GM23338 (cell line): Measurements from ENCODE around the gene PLPPR3.

Experiments used
- CREB1 ChIP-seq: fragments of 250-450 bp; sonication (Bioruptor Pico); IDR thresholded peaks from 2 replicates; pipeline ENCODE4 v1.5.0; 2020; ENCODE audit warnings: low read depth, mild to moderate bottlenecking, moderate library complexity
- CTCF ChIP-seq, 2 experiments: fragments of 200-600 bp in 1 of 2; sonication (generic) in 1 of 2; conservative IDR thresholded peaks; 2 replicates each; pipeline versions ENCODE4 v1.5.1 to v1.6.1; 2016 to 2017; ENCODE audit warnings: antibody characterized with exemption in 2 of 2, low read depth in 2 of 2, mild to moderate bottlenecking in 2 of 2, moderate library complexity in 1 of 2
- ETS1 ChIP-seq: IDR thresholded peaks from 2 replicates; pipeline ENCODE4 v1.6.1; 2016; ENCODE audit warnings: antibody characterized with exemption
- EZH2 ChIP-seq: fragments of 200-600 bp; sonication (generic); IDR thresholded peaks from one replicate; pipeline ENCODE4 v1.8.0; 2017; ENCODE audit warnings: antibody characterized with exemption, mild to moderate bottlenecking, low read depth; ENCODE audit not compliant: unreplicated experiment
- EZH2phosphoT487 ChIP-seq: fragments of 200-600 bp; sonication (generic); IDR thresholded peaks from one replicate; pipeline ENCODE4 v1.8.1; 2018; ENCODE audit warnings: antibody characterized with exemption; ENCODE audit not compliant: unreplicated experiment
- JUNB ChIP-seq: IDR thresholded peaks from one replicate; pipeline ENCODE4 v1.6.1; 2016; ENCODE audit warnings: antibody characterized with exemption; ENCODE audit not compliant: unreplicated experiment
- POLR2AphosphoS5 ChIP-seq: IDR thresholded peaks from 2 replicates; pipeline ENCODE4 v1.6.1; 2016; ENCODE audit warnings: antibody characterized with exemption, low read depth
- REST ChIP-seq: IDR thresholded peaks from one replicate; pipeline ENCODE4 v1.6.1; 2018; ENCODE audit warnings: antibody characterized with exemption; ENCODE audit not compliant: unreplicated experiment
- STAT1 ChIP-seq: IDR thresholded peaks from one replicate; pipeline ENCODE4 v1.6.1; 2016; ENCODE audit warnings: antibody characterized with exemption; ENCODE audit not compliant: unreplicated experiment
- ZNF331 ChIP-seq: fragments of 250-450 bp; sonication (Bioruptor Pico); IDR thresholded peaks from 2 replicates; pipeline ENCODE4 v1.5.0; 2020; ENCODE audit warnings: low read depth, mild to moderate bottlenecking, moderate library complexity
- ZNF462 ChIP-seq: fragments of 250-450 bp; sonication (Bioruptor Pico); IDR thresholded peaks from 2 replicates; pipeline ENCODE4 v1.5.0; 2020; ENCODE audit warnings: mild to moderate bottlenecking, moderate library complexity

GRCh38 chr19:827710-828321 is 6.1 kb upstream of the PLPPR3 start, which contains the start of gene AZU1:
- TF ChIP-seq CTCF (conservative IDR thresholded peaks at IDR 0.05; ENCODE audit: low read depth in 2 of 2), result no peak
- no peak for TF ChIP-seq STAT1
- TF ChIP-seq EZH2, result no peak
- TF ChIP-seq JUNB, result no peak
- no peak for TF ChIP-seq ZNF462
- TF ChIP-seq POLR2AphosphoS5, result no peak
- TF ChIP-seq REST, result no peak
- TF ChIP-seq CREB1 (CRISPR knock-in tag), result no peak
- TF ChIP-seq EZH2phosphoT487, result no peak
- TF ChIP-seq ETS1, result no peak
- TF ChIP-seq ZNF331 (CRISPR knock-in tag), result no peak
